SJSA1 (cell line): ENCODE measurements around the gene DPH2. TPM values are rescaled to one million over a fixed set of nuclear protein-coding genes. Genes with fewer than 3 reads are reported as not detected.

ENCODE experiments used
- DNase-seq, 2 experiments: peaks; one replicate each; pipeline ENCODE4 v3.0.0-alpha.2; 2015 to 2020; ENCODE audit warnings: low spot score in 2 of 2, low read depth in 1 of 2
- H3K27ac ChIP-seq: fragments of 250-450 bp; sonication (Bioruptor Pico); 2 replicates; pipeline ENCODE4 v1.5.1; 2020; ENCODE audit warnings: mild to moderate bottlenecking, moderate library complexity
- H3K27me3 ChIP-seq: fragments of 250-450 bp; sonication (Bioruptor Pico); replicated peaks from 2 replicates; pipeline ENCODE4 v1.5.1; 2020; ENCODE audit warnings: mild to moderate bottlenecking, moderate library complexity
- H3K36me3 ChIP-seq: fragments of 250-450 bp; sonication (Bioruptor Pico); 2 replicates; pipeline ENCODE4 v1.5.1; 2020; ENCODE audit warnings: mild to moderate bottlenecking
- H3K4me1 ChIP-seq: fragments of 250-450 bp; sonication (Bioruptor Pico); replicated peaks from 2 replicates; pipeline ENCODE4 v1.6.1; 2021; ENCODE audit warnings: mild to moderate bottlenecking
- H3K4me3 ChIP-seq: fragments of 250-450 bp; sonication (Bioruptor Pico); 2 replicates; pipeline ENCODE4 v1.5.1; 2020; ENCODE audit warnings: mild to moderate bottlenecking
- H3K9me3 ChIP-seq: fragments of 250-450 bp; sonication (Bioruptor Pico); replicated peaks from 2 replicates; pipeline ENCODE4 v1.5.1; 2020; ENCODE audit warnings: mild to moderate bottlenecking
- total RNA-seq: library from RNA; depleted of rRNA; stranded (reverse); fragments of >200 nt; shearing (Covaris generic); gene quantifications from 2 replicates; pipeline ENCODE4 v1.2.3, GENCODE V29; 2014

The DPH2 gene
- total RNA-seq, 1 experiment from 2014 or later, result 20.3 TPM

- DNase-seq, result no peak
- Histone ChIP-seq H3K27me3 (no peaks in the 10 kb centered on the region), H3K27ac (peak overlapping the region; percentile 34), H3K9me3 (no peaks in the 10 kb centered on the region), H3K4me3 (peak overlapping the region; percentile 47), H3K4me1 (peaks cover 8% of the 10 kb centered on the region), H3K36me3 (peaks cover 11% of the 10 kb centered on the region; the same call in 1 of the 2 replicates)
Observed at GRCh38 chr1:43990271-43991199, 20.7 kb downstream of the DPH2 start.

DNA sequence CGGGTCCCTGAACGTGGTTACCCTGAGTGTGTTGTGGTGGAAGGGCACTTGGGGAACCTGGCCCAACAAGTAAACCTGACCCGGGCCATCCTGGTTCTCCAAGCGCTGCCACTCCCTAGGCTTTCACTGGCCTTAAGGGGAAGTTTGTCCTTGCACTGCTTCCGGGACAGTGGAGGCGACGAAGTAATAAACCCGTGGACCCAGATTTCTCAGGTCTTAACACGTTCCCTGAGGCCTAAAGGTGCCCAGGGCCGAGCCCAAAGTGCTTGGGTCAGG is 21.3 kb downstream of the DPH2 start:
- peak overlapping the region; percentile 34 for H3K27ac ChIP-seq
- DNase-seq, result no peak

GRCh38 chr1:43991476-43992231 is 21.8 kb downstream of the DPH2 start, which contains the start of gene CCDC24:
CCDC24 (plus strand) TSS chr1:43991599; CDS start chr1:43991879, 280 bp downstream.
- peak within 1 kb of the TSS; percentile 47 for H3K4me3 ChIP-seq
- no peaks in the 10 kb centered on the region for H3K36me3 ChIP-seq
- peaks cover 8% of the 10 kb centered on the region for H3K4me1 ChIP-seq
- DNase-seq, result peak; percentile 78 to 91
- no peaks in the 10 kb centered on the region for H3K27me3 ChIP-seq
- no peaks in the 10 kb centered on the region for H3K9me3 ChIP-seq
- peak within 1 kb of the TSS; percentile 34 for H3K27ac ChIP-seq

More for the DNA sequence above, 21.3 kb downstream of the DPH2 start:
- Histone ChIP-seq H3K36me3 (peaks cover 5% of the 10 kb centered on the region; the same call in 1 of the 2 replicates), H3K9me3 (no peaks in the 10 kb centered on the region), H3K27me3 (no peaks in the 10 kb centered on the region), H3K4me3 (peak overlapping the region; percentile 47), H3K4me1 (peaks cover 8% of the 10 kb centered on the region)

- Histone ChIP-seq H3K9me3 (no peaks in the 10 kb centered on the region), H3K27ac (no peak overlapping the region), H3K4me3 (peak overlapping the region; percentile 47), H3K4me1 (peaks cover 8% of the 10 kb centered on the region), H3K27me3 (no peaks in the 10 kb centered on the region), H3K36me3 (no peaks in the 10 kb centered on the region)
- no peak for DNase-seq
Observed at GRCh38 chr1:43992232-43992995, 22.6 kb downstream of the DPH2 start.

- H3K36me3 ChIP-seq, result no peaks in the 10 kb centered on the region
- H3K4me1 ChIP-seq, result peaks cover 10% of the 10 kb centered on the region
- H3K4me3 ChIP-seq, result no peak overlapping the region
- no peak for DNase-seq
- H3K9me3 ChIP-seq, result no peaks in the 10 kb centered on the region
- no peak overlapping the region for H3K27ac ChIP-seq
- H3K27me3 ChIP-seq, result no peaks in the 10 kb centered on the region
Observed at GRCh38 chr1:43993206-43993914, 23.6 kb downstream of the DPH2 start.

- Histone ChIP-seq H3K36me3 (no peaks in the 10 kb centered on the region), H3K4me1 (peaks cover 13% of the 10 kb centered on the region), H3K27me3 (no peaks in the 10 kb centered on the region), H3K27ac (no peak overlapping the region), H3K9me3 (no peaks in the 10 kb centered on the region), H3K4me3 (no peak overlapping the region)
- DNase-seq, result no peak
Observed at GRCh38 chr1:43994071-43994470, 24.3 kb downstream of the DPH2 start.

- no peaks in the 10 kb centered on the region for H3K36me3 ChIP-seq
- peaks cover 13% of the 10 kb centered on the region for H3K4me1 ChIP-seq
- H3K4me3 ChIP-seq, result no peak overlapping the region
- H3K27ac ChIP-seq, result no peak overlapping the region
- H3K27me3 ChIP-seq, result no peaks in the 10 kb centered on the region
- no peak for DNase-seq
- no peaks in the 10 kb centered on the region for H3K9me3 ChIP-seq
Observed at GRCh38 chr1:43994794-43995790, 25.3 kb downstream of the DPH2 start.

DNA sequence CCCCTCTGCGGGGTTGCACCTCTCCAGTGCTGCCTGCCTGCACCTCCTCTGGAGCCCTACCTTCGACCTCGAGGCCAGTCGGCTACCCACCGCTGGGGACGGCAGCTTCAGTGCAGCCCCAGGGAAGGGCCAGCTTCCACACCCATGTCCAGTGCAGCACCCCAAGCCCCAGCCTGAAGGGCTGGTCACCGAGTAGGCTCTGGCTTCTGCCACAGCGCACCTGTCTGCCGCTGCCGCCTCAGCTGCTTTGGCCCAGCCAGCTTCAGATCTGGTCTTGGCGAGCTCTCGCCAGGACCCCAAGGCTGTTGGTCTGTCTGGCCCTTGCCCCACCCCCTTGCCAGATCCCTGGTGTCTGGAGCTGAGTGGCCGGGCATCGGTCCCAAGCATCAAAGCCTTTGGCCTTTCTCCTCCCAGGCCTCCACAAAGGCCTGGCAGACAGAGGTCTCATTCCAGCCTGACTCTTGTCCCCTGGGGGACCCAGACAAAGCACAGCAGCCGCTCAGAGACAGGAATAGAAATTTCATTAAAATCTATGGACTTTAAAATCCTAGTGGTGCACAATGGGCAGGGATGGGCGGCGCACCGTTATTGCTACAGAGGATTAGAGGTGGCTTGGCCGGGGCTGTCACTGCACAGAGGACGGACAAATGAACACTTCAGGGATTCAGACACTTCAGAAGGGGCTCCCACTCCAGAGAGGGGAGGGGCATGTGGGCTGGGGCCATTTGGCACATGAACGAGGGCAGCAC is 26.3 kb downstream of the DPH2 start:
- no peak overlapping the region for H3K4me3 ChIP-seq
- H3K9me3 ChIP-seq, result no peaks in the 10 kb centered on the region
- no peak overlapping the region for H3K27ac ChIP-seq
- no peak for DNase-seq
- no peaks in the 10 kb centered on the region for H3K27me3 ChIP-seq
- H3K4me1 ChIP-seq, result peaks cover 7% of the 10 kb centered on the region
- H3K36me3 ChIP-seq, result no peaks in the 10 kb centered on the region

- DNase-seq, result no peak
- no peaks in the 10 kb centered on the region for H3K36me3 ChIP-seq
- no peak overlapping the region for H3K27ac ChIP-seq
- H3K9me3 ChIP-seq, result no peaks in the 10 kb centered on the region
- H3K4me1 ChIP-seq, result peaks cover 5% of the 10 kb centered on the region
- no peaks in the 10 kb centered on the region for H3K27me3 ChIP-seq
- H3K4me3 ChIP-seq, result no peak overlapping the region
Observed at GRCh38 chr1:43996733-43997115, 26.9 kb downstream of the DPH2 start.

- Histone ChIP-seq H3K36me3 (no peaks in the 10 kb centered on the region), H3K4me3 (no peak overlapping the region), H3K4me1 (peaks cover 5% of the 10 kb centered on the region), H3K27me3 (no peaks in the 10 kb centered on the region), H3K9me3 (no peaks in the 10 kb centered on the region), H3K27ac (no peak overlapping the region)
- DNase-seq, result no peak
Observed at GRCh38 chr1:43997295-43997999, 27.6 kb downstream of the DPH2 start.

DNA sequence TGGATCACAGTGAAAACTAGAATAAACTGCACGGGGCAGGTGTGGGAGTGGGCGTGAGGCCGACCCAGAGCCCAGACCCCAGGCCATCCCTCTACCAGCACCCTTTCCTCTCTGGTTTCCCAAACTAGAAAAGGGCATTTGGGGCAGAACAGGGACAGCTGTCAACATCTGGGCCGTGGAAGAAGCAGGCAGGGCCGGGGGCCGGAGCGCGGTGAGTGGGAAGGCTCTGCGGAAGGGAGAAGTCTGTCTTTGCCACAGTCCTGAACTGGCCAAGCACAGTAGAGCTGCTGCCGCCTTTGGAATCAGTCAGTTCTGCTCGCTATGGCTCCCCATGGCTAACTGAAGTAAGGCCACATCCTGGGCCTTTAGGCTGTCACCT is 28.2 kb downstream of the DPH2 start:
- DNase-seq, result no peak
- H3K27ac ChIP-seq, result no peak overlapping the region
- H3K27me3 ChIP-seq, result no peaks in the 10 kb centered on the region
- H3K36me3 ChIP-seq, result no peaks in the 10 kb centered on the region
- H3K4me1 ChIP-seq, result peaks cover 5% of the 10 kb centered on the region
- no peaks in the 10 kb centered on the region for H3K9me3 ChIP-seq
- no peak overlapping the region for H3K4me3 ChIP-seq
